ENCODE measurements around the gene NOTO. TPM values are rescaled to one million over a fixed set of nuclear protein-coding genes. Genes with fewer than 3 reads are reported as not detected.

The NOTO gene
- total and polyA plus RNA-seq, 12 donors, result 0.03 to 0.08 (median 0.05) TPM; not detected in 9

- TF ChIP-seq POLR2A (IDR thresholded peaks at IDR 0.05), result no peak
- TF ChIP-seq, protein P1, sequence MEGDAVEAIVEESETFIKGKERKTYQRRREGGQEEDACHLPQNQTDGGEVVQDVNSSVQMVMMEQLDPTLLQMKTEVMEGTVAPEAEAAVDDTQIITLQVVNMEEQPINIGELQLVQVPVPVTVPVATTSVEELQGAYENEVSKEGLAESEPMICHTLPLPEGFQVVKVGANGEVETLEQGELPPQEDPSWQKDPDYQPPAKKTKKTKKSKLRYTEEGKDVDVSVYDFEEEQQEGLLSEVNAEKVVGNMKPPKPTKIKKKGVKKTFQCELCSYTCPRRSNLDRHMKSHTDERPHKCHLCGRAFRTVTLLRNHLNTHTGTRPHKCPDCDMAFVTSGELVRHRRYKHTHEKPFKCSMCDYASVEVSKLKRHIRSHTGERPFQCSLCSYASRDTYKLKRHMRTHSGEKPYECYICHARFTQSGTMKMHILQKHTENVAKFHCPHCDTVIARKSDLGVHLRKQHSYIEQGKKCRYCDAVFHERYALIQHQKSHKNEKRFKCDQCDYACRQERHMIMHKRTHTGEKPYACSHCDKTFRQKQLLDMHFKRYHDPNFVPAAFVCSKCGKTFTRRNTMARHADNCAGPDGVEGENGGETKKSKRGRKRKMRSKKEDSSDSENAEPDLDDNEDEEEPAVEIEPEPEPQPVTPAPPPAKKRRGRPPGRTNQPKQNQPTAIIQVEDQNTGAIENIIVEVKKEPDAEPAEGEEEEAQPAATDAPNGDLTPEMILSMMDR (IDR thresholded peaks at IDR 0.05), result no peak
- intact Hi-C loops (cut with DNase I), result no loop called here
- H3K36me3 ChIP-seq (replicated peaks in 1 of 2), result peaks cover 0 to 31% of the 10 kb centered on the region in 2 donors
- H3K27me3 ChIP-seq, result no peaks in the 10 kb centered on the region
- no peak overlapping the region for H3K4me3 ChIP-seq
- peaks cover 5 to 7% of the 10 kb centered on the region in 2 donors for H3K4me1 ChIP-seq (replicated peaks in 1 of 2)
- no peak overlapping the region for H3K27ac ChIP-seq
- no peaks in the 10 kb centered on the region for H3K9me3 ChIP-seq (replicated peaks in 1 of 3)
- WGBS, 4 donors, result 87 to 95% (median 91%) methylated on average over 10 to 14 of the region's 14 CpGs
- no peak for DNase-seq
Observed at GRCh38 chr2:73228631-73229030, 26.3 kb downstream of the NOTO start.

GRCh38 chr2:73232403-73233153, 30.2 kb downstream of the NOTO start:
- Histone ChIP-seq H3K9me3 (replicated peaks in 1 of 3) (no peaks in the 10 kb centered on the region), H3K36me3 (replicated peaks in 1 of 2) (peaks cover 0 to 18% of the 10 kb centered on the region in 2 donors), H3K27me3 (no peaks in the 10 kb centered on the region), H3K4me3 (peak overlapping the region in 3 of 4 donors; percentile 16 to 73 (median 58)), H3K4me1 (replicated peaks in 1 of 2) (peaks cover 26 to 34% of the 10 kb centered on the region in 2 donors), H3K27ac (peak overlapping the region in 3 of 5 donors; percentile 33 to 96 (median 80))
- 1 to 2% (median 2%) methylated on average over 13 to 37 of the region's 37 CpGs for WGBS, 4 donors
- intact Hi-C loops (cut with DNase I), result no loop called here
- TF ChIP-seq POLR2A (IDR thresholded peaks at IDR 0.05), result peak in 1 of 2 donors; percentile 17
- TF ChIP-seq, protein P1 (IDR thresholded peaks at IDR 0.05), result no peak
- DNase-seq, result peak in 4 of 7 donors; percentile 19 to 49 (median 35)

GRCh38 chr2:73233154-73233931, 31.0 kb downstream of the NOTO start, which contains the start of gene PRADC1:
Gene PRADC1 (minus strand): TSS chr2:73233239. CDS start chr2:73233160, 79 bp downstream.
- Histone ChIP-seq H3K4me1 (replicated peaks in 1 of 2) (peaks cover 26 to 41% of the 10 kb centered on the region in 2 donors), H3K27me3 (no peaks in the 10 kb centered on the region), H3K9me3 (replicated peaks in 1 of 3) (no peaks in the 10 kb centered on the region), H3K36me3 (replicated peaks in 1 of 2) (peaks cover 0 to 11% of the 10 kb centered on the region in 2 donors), H3K27ac (peak within 1 kb of the TSS; percentile 77 to 96 (median 89)), H3K4me3 (peak within 1 kb of the TSS; percentile 38 to 95 (median 66))
- TF ChIP-seq, protein P1 (IDR thresholded peaks at IDR 0.05), result no peak
- TF ChIP-seq POLR2A (IDR thresholded peaks at IDR 0.05), result peak; percentile 21 to 64
- 0% methylated on average over 11 to 67 of the region's 67 CpGs for WGBS, 4 donors
- intact Hi-C loops (cut with DNase I), result no loop called here
- DNase-seq, result peak; percentile 98 to 100 (median 100)

All from adrenal gland (tissue), 12 donors.